Gastroesophageal sphincter (tissue), 3 donors: Measurements from ENCODE around the gene NDOR1.

Experiments
- POLR2AphosphoS5 ChIP-seq: sonication (generic); formaldehyde crosslinking; IDR thresholded peaks from one replicate; pipeline ENCODE4 v1.6.1; 2017; ENCODE audit warnings: antibody characterized with exemption
- TF ChIP-seq, protein P1 (sequence below), 4 experiments: fragments of 200-600 bp in 2 of 4; fragments of 450-650 bp in 2 of 4; sonication (generic) in 1 of 4; IDR thresholded peaks; one replicate each; pipeline ENCODE4 v1.5.1; 2017 to 2019; ENCODE audit warnings: antibody characterized with exemption in 4 of 4, mild to moderate bottlenecking in 2 of 4, moderate library complexity in 2 of 4

DNA sequence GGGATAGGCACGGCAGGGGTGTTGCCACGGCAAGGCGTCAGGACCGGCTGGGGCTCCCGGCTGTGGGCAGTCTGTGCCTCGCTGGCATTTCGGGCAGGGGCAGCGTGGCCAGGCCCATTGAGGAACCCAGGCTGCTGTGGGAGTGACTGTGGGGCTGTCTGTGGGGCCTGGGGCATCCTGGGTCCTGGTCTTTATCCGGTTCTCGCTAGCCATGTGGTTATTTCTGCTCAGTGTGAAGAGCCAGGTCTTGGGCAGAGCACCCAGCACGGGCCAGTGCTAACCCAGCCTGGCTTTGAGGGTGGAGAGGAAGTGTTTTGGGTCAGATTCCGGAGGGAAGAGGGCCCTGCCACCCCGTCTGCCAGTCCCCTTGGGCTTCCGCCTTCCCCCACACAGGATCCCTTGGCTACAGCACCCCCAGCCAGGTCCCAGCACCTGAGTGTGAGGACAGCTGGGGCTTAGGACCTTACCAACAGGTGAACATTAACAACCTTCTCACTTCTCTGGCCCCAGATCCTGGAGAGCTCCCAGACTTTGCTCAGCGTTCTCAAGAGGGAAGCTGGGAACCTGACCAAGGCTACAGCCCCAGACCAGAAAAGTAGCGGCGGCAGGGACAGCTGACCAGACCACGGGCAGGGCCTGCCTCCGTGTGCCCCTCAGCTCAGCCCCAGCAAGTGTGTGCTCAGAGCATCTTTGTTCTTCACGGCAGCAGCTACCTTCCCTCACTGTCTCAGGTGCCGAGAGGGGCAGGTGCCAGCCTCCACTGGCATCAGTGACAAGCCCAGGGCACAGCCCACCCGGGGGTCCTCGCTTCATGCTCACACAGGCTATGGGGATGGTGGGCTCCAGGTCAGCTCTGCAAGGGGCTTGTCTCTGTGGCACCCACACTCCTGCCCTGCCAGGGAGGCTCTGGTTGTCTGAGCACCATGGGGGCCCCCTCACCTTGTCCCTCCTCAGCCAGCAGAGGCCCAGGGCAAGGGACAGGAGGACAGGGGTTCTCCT, 15.9 kb upstream of the NDOR1 start:
- no peak for TF ChIP-seq POLR2AphosphoS5
- TF ChIP-seq, protein P1, sequence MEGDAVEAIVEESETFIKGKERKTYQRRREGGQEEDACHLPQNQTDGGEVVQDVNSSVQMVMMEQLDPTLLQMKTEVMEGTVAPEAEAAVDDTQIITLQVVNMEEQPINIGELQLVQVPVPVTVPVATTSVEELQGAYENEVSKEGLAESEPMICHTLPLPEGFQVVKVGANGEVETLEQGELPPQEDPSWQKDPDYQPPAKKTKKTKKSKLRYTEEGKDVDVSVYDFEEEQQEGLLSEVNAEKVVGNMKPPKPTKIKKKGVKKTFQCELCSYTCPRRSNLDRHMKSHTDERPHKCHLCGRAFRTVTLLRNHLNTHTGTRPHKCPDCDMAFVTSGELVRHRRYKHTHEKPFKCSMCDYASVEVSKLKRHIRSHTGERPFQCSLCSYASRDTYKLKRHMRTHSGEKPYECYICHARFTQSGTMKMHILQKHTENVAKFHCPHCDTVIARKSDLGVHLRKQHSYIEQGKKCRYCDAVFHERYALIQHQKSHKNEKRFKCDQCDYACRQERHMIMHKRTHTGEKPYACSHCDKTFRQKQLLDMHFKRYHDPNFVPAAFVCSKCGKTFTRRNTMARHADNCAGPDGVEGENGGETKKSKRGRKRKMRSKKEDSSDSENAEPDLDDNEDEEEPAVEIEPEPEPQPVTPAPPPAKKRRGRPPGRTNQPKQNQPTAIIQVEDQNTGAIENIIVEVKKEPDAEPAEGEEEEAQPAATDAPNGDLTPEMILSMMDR (IDR thresholded peaks at IDR 0.05): peak in 1 of 4 experiments; percentile 13
